ENCODE results near the gene FAIM. TPM values are rescaled to one million over a fixed set of nuclear protein-coding genes. Genes with fewer than 3 reads are reported as not detected.
"Not testable (repeated sequence)": the region's sequence is repeated elsewhere in the genome, so short reads cannot be mapped to it uniquely, and the experiment has no call there.

FAIM gene
- total RNA-seq (10 to 100 TPM; 16.3 to 28.6 TPM), polyA plus RNA-seq (10 to 100 TPM; 14.9 to 22.5 TPM)
- long read RNA-seq, donor 1, transcript FAIM-204 (5 exons, 946 nt): major isoform, 5 of 18 reads
- long read RNA-seq, donor 1, partial matches to known transcripts: 8 of 18 reads
- long read RNA-seq, donor 1, other reads (novel, unspliced or antisense): 0 of 18 reads
- long read RNA-seq, donor 2, partial matches to known transcripts: 0 of 6 reads
- long read RNA-seq, donor 2, other reads (novel, unspliced or antisense): 0 of 6 reads
- long read RNA-seq, donor 3, partial matches to known transcripts: 0 of 4 reads
- long read RNA-seq, donor 3, other reads (novel, unspliced or antisense): 0 of 4 reads
- long read RNA-seq, donor 4, partial matches to known transcripts: 0 of 5 reads
- long read RNA-seq, donor 4, other reads (novel, unspliced or antisense): 0 of 5 reads
- long read RNA-seq, donor 5, transcript FAIM-203 (5 exons, 927 nt): major isoform, 12 of 18 reads
- long read RNA-seq, donor 5, transcript FAIM-204 (5 exons, 946 nt): minor isoform, 6 of 18 reads
- long read RNA-seq, donor 5, partial matches to known transcripts: 0 of 18 reads
- long read RNA-seq, donor 5, other reads (novel, unspliced or antisense): 0 of 18 reads

- 2% methylated on average over 56 to 68 of the region's 68 CpGs for WGBS, 2 donors
- peak; percentile 79 to 82 (median 80) for DNase-seq
- H3K27me3 ChIP-seq (ENCODE audit: control insufficient read depth in 3 of 3, insufficient read depth in 3 of 3, low read length in 2 of 3): no peaks in the 10 kb centered on the region
- TF ChIP-seq, protein P1, sequence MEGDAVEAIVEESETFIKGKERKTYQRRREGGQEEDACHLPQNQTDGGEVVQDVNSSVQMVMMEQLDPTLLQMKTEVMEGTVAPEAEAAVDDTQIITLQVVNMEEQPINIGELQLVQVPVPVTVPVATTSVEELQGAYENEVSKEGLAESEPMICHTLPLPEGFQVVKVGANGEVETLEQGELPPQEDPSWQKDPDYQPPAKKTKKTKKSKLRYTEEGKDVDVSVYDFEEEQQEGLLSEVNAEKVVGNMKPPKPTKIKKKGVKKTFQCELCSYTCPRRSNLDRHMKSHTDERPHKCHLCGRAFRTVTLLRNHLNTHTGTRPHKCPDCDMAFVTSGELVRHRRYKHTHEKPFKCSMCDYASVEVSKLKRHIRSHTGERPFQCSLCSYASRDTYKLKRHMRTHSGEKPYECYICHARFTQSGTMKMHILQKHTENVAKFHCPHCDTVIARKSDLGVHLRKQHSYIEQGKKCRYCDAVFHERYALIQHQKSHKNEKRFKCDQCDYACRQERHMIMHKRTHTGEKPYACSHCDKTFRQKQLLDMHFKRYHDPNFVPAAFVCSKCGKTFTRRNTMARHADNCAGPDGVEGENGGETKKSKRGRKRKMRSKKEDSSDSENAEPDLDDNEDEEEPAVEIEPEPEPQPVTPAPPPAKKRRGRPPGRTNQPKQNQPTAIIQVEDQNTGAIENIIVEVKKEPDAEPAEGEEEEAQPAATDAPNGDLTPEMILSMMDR (IDR thresholded peaks at IDR 0.05; ENCODE audit: control extremely low read depth, extremely low read depth): no peak
- peak within 1 kb of the TSS; percentile 94 to 97 for H3K27ac ChIP-seq (ENCODE audit: low read depth in 1 of 2, low read length in 1 of 2)
- no peaks in the 10 kb centered on the region for H3K9me3 ChIP-seq (ENCODE audit: control insufficient read depth in 4 of 4, insufficient read depth in 3 of 4, low read length in 3 of 4)
- peak within 1 kb of the TSS; percentile 80 to 94 for H3K9ac ChIP-seq (ENCODE audit: insufficient read depth in 1 of 2, low read length in 2 of 2)
- H3K4me1 ChIP-seq (ENCODE audit: control insufficient read depth in 5 of 5, insufficient read depth in 5 of 5, low read length in 5 of 5): peaks cover 0 to 8% (median 0%) of the 10 kb centered on the region in 5 donors
- peaks cover 0 to 2% (median 0%) of the 10 kb centered on the region in 4 donors for H3K36me3 ChIP-seq (ENCODE audit: control insufficient read depth in 4 of 4, insufficient read depth in 4 of 4, low read length in 4 of 4)
- ATAC-seq (ENCODE audit: insufficient read depth, low FRiP score): peak; percentile 80
- peak within 1 kb of the TSS; percentile 63 for H3K4me3 ChIP-seq
Measured at GRCh38 chr3:138608322-138609135, at the start of gene FAIM. TSS of gene FAIM (plus strand) at chr3:138608771. CDS start at chr3:138619727, 10,956 bp downstream.

DNA sequence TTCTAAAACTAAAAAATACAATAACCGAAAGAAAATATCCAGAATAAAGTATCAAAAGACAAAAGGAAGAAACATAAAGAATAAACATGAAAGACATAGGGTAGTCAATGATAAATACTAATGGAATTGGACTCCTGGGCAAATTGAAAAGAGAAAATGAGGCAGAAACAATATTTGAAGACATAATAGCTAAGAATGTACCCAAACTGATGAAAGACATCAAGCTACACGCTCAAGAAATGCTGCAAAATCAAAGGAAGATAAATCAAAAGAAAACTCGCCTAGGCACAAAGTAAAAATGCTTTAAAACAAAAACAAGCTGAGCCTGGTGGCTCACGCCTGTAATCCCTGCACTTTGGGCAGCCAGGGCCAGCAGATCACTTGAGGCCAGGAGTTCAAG lies 49.4 kb upstream of the FAIM start:
- H3K27ac ChIP-seq (ENCODE audit: low read depth in 1 of 2, low read length in 1 of 2): no peak overlapping the region
- H3K27me3 ChIP-seq (ENCODE audit: control insufficient read depth in 3 of 3, insufficient read depth in 3 of 3, low read length in 2 of 3): no peaks in the 10 kb centered on the region
- peaks cover 0 to 3% (median 0%) of the 10 kb centered on the region in 5 donors for H3K4me1 ChIP-seq (ENCODE audit: control insufficient read depth in 5 of 5, insufficient read depth in 5 of 5, low read length in 5 of 5)
- ATAC-seq (ENCODE audit: insufficient read depth, low FRiP score) (no peak), DNase-seq (no peak)
- H3K9ac ChIP-seq (ENCODE audit: insufficient read depth in 1 of 2, low read length in 2 of 2): no peak overlapping the region
- H3K4me3 ChIP-seq: no peak overlapping the region
- H3K9me3 ChIP-seq (ENCODE audit: control insufficient read depth in 4 of 4, insufficient read depth in 3 of 4, low read length in 3 of 4): peaks cover 0 to 11% (median 7%) of the 10 kb centered on the region in 4 donors
- WGBS, 2 donors: 72 to 98% methylated on average over 4 of the region's 4 CpGs
- TF ChIP-seq, protein P1 (IDR thresholded peaks at IDR 0.05; ENCODE audit: control extremely low read depth, extremely low read depth): no peak
- H3K36me3 ChIP-seq (ENCODE audit: control insufficient read depth in 4 of 4, insufficient read depth in 4 of 4, low read length in 4 of 4): peaks cover 0 to 28% (median 6%) of the 10 kb centered on the region in 4 donors

DNA sequence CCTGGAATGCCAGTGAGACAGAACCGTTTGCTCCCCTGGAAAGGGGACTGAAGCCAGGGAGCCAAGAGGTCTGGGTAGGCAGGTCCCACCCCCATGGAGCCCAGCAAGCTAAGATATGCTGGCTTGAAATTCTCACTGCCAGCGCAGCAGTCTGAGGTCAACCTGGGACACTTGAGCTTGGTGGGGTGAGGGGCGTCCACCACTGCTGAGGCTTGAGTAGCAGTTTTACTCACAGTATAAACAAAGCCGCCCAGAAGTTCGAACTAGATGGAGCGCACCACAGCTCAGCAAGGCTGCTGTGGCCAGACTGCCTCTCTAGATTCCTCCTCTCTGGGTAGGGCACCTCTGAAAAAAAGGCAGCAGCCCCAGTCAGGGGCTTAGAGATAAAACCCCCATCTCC lies 48.1 kb upstream of the FAIM start:
- Histone ChIP-seq H3K9me3 (ENCODE audit: control insufficient read depth in 4 of 4, insufficient read depth in 3 of 4, low read length in 3 of 4) (peaks cover 0 to 11% (median 6%) of the 10 kb centered on the region in 4 donors), H3K4me3 (no peak overlapping the region), H3K36me3 (ENCODE audit: control insufficient read depth in 4 of 4, insufficient read depth in 4 of 4, low read length in 4 of 4) (peaks cover 0 to 26% (median 4%) of the 10 kb centered on the region in 4 donors), H3K27ac (ENCODE audit: low read depth in 1 of 2, low read length in 1 of 2) (peak overlapping the region in 1 of 2 donors; percentile 72), H3K27me3 (ENCODE audit: control insufficient read depth in 3 of 3, insufficient read depth in 3 of 3, low read length in 2 of 3) (no peaks in the 10 kb centered on the region), H3K9ac (ENCODE audit: insufficient read depth in 1 of 2, low read length in 2 of 2) (no peak overlapping the region), H3K4me1 (ENCODE audit: control insufficient read depth in 5 of 5, insufficient read depth in 5 of 5, low read length in 5 of 5) (peaks cover 0 to 3% (median 0%) of the 10 kb centered on the region in 5 donors)
- WGBS, 2 donors: 80 to 95% methylated on average over 6 of the region's 6 CpGs
- ATAC-seq (ENCODE audit: insufficient read depth, low FRiP score) (no peak), DNase-seq (no peak)
- TF ChIP-seq, protein P1 (IDR thresholded peaks at IDR 0.05; ENCODE audit: control extremely low read depth, extremely low read depth): no peak

- 78 to 96% methylated on average over 1 of the region's 1 CpG for WGBS, 2 donors
- DNase-seq; H3K9ac ChIP-seq (ENCODE audit: insufficient read depth in 1 of 2, low read length in 2 of 2); H3K27ac ChIP-seq (ENCODE audit: low read depth in 1 of 2, low read length in 1 of 2); H3K4me3 ChIP-seq; H3K9me3 ChIP-seq (ENCODE audit: control insufficient read depth in 4 of 4, insufficient read depth in 3 of 4, low read length in 3 of 4); H3K4me1 ChIP-seq (ENCODE audit: control insufficient read depth in 5 of 5, insufficient read depth in 5 of 5, low read length in 5 of 5); H3K27me3 ChIP-seq (ENCODE audit: control insufficient read depth in 3 of 3, insufficient read depth in 3 of 3, low read length in 2 of 3); ATAC-seq (ENCODE audit: insufficient read depth, low FRiP score): not testable (repeated sequence)
- peaks cover 0 to 23% (median 7%) of the 10 kb centered on the region in 4 donors for H3K36me3 ChIP-seq (ENCODE audit: control insufficient read depth in 4 of 4, insufficient read depth in 4 of 4, low read length in 4 of 4)
Measured at GRCh38 chr3:138562902-138563301, 45.7 kb upstream of the FAIM start.

DNA sequence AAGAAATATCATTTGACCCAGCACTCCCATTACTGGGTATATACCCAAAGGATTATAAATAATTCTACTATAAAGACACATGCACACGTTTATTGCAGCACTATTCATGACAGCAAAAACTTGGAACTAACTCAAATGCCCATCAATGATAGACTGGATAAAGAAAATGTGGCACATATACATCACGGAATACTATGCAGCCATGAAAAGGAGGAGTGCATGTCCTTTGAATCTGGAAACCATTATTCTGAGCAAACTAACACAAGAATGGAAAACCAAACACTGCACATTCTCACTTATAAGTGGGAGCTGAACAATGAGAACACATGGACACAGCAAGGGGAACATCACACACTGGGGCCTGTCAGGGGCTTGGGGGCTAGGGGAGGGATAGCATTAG lies 42.3 kb upstream of the FAIM start:
- 48 to 94% methylated on average over 2 of the region's 2 CpGs for WGBS, 2 donors
- not testable (repeated sequence) for DNase-seq; H3K4me1 ChIP-seq (ENCODE audit: control insufficient read depth in 5 of 5, insufficient read depth in 5 of 5, low read length in 5 of 5); H3K9me3 ChIP-seq (ENCODE audit: control insufficient read depth in 4 of 4, insufficient read depth in 3 of 4, low read length in 3 of 4); H3K4me3 ChIP-seq; ATAC-seq (ENCODE audit: insufficient read depth, low FRiP score); H3K9ac ChIP-seq (ENCODE audit: insufficient read depth in 1 of 2, low read length in 2 of 2); H3K27ac ChIP-seq (ENCODE audit: low read depth in 1 of 2, low read length in 1 of 2); H3K27me3 ChIP-seq (ENCODE audit: control insufficient read depth in 3 of 3, insufficient read depth in 3 of 3, low read length in 2 of 3)
- H3K36me3 ChIP-seq (ENCODE audit: control insufficient read depth in 4 of 4, insufficient read depth in 4 of 4, low read length in 4 of 4): peaks cover 0 to 17% (median 4%) of the 10 kb centered on the region in 4 donors
